GM21526 (cell line): Measurements from ENCODE around the gene RBM26.

ENCODE experiments used
- ATAC-seq: cut with Tn5 transposase; IDR thresholded peaks from one replicate; pipeline ENCODE4 v1.9.1; 2021; ENCODE audit warnings: moderate library complexity; ENCODE audit not compliant: unreplicated experiment, low FRiP score

The RBM26 gene

DNA sequence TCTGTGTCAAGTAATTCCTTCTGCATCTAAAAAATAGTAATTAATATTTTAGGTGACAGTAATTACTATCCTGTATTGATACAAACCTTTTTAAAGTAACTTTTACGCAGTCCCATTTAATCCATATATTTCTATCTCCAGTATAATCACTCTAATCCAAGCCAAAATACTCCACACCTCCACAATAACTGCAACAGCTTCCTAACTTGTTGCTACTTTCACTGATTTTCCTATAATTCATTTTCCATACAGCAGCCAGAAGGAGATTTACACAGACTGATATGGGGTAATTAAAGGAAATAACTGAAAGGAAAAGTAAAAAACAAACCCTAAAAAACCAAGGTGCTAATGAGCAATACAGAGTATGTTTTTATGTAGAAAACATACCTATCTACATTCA lies 64.9 kb downstream of the RBM26 start:
- ATAC-seq: no peak

DNA sequence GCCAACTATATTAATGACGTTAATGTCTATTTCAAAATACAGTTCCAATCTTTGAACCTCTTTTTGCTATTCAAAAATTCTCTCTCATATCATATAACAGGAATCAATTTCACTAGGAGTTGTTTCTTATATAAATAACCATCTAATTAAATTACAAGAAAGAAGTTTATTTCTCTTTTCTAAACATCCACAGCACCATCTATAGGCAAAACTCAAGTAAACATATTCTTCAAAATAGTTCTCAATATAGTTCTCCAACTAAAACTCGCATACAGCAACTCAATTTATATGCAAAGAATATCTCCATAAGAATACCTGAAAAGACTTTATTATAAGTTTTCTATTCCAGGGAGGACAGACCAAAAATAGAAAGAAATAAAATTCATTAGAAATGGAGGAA lies 65.6 kb downstream of the RBM26 start:
- no peak for ATAC-seq

DNA sequence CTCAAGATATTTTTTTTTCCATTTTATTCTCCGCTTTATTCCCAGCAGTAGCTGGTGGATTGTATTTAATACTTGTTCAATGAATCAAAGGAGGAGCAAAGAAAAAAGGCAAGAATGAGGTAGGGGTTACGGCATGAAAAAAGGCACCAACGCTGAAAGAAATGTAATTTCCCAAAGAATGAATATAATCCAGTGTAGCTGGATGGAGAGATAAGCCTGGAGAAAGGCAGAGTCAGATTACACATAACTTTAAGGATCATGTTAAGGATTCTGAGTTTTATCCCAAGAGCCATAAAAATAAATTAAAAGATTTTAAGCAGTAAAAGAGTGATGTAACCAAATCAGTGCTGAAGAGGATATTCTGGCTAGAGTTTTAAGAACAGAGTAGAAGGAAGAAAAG lies 67.7 kb downstream of the RBM26 start:
- ATAC-seq: no peak

DNA sequence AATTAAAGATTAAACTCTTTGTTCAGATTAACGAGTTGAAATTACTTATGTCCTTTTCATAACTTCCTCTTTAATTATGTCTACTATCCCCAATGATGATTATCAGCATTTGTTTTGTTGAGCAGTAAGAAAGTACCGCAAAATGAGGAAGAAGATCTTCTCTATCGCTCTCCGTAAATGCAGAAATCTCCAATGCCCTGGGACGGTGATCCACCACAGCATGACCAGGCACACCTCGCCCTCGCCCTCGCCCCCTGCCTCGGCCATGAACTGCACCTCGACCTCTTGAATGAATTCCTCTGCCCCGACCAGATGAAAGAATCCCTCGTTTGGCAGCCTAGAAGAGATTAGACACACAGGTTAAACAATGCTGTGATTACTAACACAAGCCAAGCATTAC lies 69.1 kb downstream of the RBM26 start:
- ATAC-seq: no peak

DNA sequence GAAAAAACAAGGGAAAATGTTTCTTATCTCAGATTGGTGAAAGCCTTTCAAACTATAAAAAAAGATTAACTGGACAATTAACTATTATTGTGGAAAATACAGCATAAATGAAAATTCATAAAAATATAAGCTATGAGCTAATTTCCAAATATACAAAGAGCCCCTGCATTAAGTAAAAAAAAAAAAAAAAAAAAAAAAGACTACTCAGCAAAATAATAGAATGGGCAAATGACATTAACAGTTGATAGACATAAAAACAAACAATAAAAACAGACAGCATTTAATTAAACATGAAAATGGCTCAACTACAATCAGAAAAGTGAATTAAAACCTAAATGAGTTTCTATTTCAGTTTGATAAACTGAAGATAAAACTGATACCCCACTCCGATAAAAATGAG lies 77.5 kb downstream of the RBM26 start:
- ATAC-seq: no peak

DNA sequence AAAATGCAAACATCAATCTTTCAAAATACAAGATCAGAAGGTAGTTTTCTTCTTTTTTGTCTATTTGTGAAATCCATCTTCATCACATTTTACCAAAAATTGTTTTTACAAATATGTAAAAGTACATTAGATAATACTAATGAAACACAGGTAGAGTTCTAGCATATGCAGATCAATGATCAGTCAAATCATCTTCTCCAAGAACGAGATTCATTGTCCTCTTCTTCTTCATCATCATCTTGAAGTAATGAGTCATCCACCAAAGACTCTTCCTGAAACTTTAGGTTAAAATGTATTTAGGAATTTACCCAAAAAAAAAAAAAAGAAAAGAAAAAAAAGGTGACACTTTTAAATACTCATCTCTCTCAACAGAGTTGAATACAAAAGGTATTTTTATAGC lies 85.6 kb downstream of the RBM26 start:
- no peak for ATAC-seq

DNA sequence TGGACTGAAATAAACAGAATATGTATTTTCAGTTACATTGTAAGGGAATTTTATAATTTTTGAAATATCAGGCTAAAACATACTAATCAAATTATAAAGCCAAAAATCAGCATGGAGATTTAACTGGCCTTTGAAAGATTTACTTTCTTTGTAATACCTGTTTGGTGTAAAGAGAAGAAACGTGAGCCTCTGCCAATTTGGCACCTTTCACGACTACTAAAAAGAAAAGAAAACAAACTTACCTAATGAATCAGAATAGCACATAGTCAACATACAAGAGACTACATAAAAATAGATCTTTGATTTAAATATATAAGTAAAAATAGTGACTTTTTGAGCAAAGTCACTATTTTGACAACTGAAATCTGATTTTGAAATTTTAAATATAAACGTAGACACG lies 87.4 kb downstream of the RBM26 start:
- ATAC-seq: no peak

DNA sequence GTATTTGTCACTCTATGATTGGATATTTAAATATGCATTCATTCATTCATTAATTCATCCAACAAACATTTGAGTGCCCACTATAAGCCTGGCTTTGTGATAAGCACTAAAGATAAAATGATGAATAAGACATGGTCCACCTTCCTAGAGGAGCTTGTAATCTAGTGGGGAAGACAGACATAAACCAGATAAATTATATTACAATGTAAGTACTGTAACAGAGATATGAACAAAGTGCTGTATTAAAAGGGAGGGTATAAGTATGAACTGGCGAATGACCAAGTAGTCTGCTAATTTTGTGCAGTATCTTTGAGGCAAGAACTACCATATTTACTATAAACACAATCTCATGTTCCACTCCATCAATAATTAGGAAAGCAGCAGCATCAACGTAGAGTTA lies 88.2 kb downstream of the RBM26 start:
- no peak for ATAC-seq

DNA sequence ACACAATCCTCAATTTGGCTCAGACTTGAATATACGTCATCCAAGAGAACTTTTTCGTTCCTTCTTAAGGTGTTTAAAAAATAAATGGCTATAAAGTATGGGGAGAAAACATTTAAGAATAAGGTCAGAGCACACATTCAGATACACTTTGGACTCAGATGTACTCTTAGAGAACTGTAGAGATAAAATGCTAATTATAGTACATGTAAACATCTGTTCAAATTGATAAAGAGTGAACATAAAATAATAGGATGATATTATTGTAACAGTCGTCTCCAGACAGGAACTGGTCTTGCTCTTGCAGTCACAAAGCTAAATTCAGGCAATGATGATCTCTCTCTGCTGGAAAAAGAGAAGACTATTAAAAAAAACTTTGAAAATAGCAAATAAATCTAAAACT lies 91.4 kb downstream of the RBM26 start:
- ATAC-seq: no peak

DNA sequence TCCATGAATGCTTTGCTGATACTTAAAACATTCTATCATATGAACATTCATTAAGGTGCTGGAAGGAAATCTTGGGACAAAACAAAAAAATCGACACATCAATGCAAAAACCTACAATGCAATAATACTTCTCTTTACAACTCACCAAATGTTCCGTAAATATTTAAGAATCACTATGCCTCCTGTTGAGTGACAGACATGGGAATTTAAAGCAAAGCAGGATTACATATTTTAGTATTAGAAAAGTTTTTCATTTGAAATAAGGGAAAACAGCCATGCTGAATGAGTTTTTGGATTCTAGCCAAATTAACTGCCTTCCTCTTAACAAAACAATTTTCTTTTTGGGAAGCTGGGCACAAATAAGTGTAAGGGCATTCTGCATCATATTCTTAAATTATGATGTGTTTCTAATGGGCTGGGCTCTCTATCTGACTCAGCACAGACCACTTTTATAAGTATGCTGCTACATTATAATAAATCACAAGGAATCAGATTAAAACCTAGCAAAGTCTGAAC lies 93.7 kb downstream of the RBM26 start:
- no peak for ATAC-seq

DNA sequence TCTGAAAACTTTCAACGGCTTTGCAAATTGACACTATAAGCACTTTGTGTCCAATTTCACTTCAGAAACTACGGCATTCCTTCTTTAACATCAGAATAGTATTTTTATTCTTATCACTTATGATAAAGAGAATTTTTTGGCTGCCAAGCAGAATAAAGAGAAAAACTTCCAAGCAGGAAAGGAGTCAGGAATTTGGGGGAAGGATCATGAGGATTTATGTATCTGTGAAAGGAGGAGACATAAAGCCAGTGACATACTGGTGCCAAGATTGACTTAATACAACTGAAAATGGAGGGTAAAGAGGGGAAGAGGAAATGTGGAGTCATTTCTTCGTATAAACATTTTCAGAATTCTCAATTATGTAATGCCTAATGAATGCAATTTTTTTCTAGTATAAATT lies 94.7 kb downstream of the RBM26 start:
- no peak for ATAC-seq

DNA sequence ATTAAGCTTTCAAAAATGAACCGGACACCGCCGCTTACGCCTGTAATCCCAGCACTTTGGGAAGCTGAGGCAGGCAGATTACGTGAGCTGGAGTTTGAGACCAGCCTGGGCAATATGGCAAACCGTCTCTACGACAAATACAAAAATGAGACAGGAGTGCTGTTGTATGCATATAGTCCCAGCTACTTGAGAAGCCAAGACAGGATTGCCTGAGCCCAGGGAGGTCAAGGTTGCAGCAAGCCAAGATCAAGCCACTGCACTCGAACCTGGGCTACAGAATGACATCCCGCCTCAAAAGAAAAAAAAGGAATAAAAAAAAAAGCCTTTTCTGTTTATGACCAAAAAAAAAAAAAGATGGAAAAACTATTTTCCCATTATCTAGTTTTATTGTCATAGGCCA lies 96.4 kb downstream of the RBM26 start:
- no peak for ATAC-seq

DNA sequence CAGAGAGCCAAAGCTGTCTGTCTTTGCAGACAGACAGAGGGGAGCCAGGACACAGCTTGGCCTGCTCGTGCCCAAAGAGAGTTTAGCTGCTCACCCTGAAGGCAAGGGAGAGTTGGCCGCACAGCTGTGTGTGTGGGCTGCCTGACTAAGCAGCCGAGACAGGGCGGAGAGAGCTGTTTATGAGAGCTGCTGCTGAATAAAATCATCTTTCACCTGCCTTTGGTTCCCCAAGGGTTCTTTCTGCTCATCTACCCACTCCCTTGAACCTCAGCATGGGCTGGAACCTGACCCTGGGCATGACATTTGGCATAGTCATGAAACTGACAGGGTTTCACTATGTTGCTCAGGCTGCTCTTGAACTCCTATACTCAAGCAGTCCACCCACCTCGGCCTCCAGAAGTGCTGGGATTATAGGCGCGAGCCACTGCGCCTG lies 98.2 kb downstream of the RBM26 start:
- peak; percentile 73 for ATAC-seq

DNA sequence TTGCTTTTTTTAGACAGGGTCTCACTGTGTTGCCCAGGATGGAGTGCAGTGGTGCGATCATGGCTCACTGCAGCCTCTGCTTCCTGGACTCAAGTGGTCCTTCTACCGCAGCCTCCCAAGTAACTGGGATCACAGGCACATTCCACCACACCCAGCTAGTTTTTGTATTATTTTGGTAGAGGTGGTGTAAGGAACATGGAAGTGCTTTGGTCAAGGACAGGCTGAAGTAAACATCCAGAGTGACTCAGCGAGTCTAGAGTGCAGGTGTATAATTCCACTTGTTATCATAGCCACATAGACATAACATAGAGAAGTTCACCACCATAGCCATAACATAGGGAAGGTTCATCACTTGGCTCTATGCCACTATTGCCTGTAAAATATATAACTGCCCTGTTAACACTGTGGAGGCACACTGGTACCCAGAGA lies 98.6 kb downstream of the RBM26 start:
- ATAC-seq: peak; percentile 42

DNA sequence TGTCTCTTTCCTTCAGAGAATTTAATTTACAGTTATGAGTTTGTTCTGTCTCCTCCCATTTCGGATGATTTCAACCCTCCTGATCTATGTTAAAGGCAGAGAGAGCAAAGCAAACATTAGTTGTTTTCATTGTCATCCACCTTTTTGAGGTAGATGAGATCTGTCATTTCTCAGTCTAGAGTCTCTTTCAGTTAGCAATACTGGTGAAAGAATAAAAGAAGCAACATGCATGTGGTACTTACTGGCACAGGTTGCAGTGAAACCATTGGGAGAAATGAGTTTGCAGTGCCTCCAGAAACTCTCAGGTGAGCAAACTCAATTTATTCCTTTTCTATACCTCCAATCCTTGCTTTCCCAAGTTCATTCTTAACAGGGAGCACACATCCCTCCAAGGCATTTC lies 99.4 kb downstream of the RBM26 start:
- ATAC-seq: no peak

DNA sequence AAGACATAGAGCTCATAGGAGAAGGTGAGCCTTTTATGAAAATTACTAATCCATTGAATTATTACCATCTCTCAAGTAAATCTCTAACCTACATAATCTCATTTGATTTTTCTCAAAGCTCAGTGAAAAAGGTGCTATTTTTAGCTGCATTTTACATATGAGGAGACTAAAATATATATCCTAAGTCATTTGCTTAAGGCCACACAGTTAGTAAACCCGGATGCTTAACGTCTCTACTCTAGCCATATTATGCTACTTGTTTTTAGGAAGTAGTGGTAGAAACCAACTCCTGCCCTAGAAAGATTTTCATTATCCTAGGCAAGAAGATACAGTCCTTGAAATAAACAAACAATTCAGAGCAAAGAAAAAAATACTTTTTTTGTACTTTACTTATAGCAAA lies 108.9 kb downstream of the RBM26 start:
- ATAC-seq: no peak

DNA sequence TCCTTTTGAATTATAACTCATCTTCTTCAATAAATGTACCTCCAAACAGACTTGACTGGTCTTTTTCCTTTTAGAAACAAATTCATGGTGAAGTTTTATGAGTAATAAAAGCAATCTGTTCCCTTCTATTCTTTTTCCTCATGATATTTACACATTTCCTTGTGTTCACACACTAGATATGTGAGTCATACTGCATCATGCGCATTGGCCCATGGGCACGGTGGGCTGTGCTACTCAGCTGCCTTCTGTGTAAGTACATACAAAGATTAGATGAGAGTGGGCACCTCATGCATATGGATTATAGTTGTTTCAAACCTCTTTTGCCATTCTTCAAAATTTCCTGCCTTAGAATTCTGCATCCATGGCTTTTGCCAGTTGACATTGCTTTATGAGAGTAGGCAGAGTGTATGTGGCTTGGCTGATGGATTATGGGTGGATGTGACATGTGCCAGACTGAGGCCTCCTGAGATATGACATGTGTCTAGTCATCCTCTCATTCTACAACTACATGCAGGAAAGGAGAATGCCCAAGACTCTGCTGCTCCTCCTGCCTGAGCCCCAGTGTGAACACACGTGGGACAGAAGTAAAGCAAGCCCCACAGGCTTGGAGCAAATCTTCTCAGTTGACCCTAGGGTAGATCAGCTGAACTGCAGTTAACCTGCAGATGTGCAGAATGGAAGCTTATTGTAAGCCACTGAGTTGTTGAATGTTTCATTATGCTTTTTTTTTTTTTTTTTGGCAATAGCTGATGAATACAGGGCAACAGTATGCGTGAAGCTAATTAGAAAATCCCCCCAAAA lies 109.9 kb downstream of the RBM26 start:
- no peak for ATAC-seq

DNA sequence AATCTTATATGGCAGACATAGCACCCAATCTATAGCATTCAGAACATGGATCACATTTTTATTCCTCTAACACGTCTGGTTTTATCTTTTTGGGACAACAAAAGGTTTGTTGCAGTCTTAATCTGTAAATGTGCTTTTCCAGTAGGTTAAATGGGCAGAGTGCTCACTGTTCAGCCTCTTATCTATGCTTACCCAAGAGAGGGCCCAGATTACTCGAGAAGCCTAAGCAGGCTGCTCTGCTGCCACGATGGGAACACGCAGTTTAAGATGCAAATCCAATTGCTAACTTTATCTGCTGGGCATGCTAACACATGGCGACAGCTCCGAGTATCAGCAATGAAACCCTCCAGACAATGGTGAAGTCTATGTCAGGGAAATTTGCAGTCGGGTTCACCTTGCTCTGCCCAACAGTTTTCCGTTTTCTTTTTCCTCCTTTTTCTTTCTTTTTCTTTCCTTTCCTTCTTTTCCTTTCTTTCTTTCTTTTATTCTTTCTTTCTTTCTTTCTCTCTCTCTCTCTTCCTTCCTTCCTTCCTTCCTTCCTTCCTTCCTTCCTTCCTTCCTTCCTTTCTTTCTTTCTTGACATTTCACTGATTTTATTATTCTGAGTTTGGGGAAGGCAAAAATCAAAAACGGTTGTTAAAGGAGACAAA lies 115.3 kb downstream of the RBM26 start:
- no peak for ATAC-seq

DNA sequence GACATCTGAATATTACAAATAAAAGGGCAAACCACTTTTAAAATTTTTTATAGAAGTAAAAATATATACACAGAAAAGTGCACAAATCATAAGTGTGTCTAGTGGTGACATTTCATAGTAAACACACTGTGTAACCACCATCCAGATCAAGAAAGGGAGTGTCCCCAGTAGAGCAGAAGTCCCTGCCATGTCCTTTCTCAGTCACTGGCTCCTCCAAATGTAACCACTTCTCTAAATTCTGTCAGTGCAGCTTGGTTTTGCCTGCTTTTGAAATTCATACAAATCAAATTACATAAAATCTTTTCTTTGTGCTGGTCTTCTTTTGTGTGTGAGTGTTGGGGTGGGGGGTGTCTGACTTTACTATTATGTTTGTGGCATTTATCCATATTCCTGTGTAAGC lies 116.5 kb downstream of the RBM26 start:
- ATAC-seq: no peak

DNA sequence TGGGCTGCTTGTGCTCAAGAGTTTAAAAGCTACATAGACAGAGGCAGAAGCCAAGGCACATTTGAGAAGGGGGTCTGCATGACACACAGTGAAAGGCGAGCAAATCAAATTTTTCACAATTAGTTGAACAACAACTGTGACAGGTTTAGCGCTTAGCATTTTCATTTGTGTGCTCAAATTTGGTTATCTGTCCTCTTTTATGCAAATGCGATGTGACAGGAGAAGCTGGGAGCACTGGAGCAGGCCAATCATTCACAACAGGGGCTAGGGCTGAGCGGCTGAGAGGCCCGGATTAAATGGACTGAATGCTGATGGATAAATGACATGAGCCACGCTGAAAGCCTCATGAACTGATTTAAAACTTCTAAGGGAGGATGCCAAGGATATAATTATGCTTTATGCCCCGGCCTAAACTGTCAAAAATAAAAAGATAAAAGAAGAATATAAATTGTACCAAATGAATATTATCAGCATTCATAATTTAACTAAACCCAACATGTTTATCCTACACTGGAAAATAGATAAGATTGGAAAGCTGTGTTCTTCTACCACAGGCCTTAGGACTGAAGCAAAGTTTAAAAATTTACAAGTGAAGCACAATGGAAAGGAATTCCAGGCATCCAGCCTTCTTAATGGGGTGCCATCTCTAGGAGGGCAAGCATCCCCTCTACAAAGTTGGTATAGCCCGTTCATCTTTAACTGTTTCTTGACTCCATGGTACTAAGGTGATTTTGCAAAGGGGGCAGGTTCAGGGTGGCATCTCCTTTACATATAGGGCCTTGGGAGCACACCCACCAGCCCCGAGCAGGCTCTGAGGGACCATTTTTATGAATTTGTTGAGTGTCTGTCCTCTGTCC lies 117.9 kb downstream of the RBM26 start:
- no peak for ATAC-seq

DNA sequence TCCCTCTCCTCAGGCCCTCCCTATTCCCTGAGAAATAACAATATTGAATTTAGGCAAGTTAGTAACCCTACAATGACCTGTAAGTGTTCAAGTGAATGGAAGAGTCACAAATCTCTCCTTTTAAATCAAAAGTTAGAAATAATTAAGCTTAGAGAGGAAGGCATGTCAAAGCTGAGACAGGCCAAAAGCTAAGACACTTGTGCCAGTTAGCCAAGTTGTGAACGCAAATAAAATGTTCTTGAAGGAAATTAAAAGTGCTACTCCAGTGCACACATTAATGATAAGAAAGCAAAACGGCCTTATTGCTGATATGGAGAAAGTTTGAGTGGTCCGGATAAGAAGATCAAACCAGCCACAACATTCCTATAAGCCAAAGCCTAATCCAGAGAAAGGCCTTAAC lies 120.9 kb downstream of the RBM26 start:
- no peak for ATAC-seq
